ENCODE data around the gene PIEZO1.

DNA sequence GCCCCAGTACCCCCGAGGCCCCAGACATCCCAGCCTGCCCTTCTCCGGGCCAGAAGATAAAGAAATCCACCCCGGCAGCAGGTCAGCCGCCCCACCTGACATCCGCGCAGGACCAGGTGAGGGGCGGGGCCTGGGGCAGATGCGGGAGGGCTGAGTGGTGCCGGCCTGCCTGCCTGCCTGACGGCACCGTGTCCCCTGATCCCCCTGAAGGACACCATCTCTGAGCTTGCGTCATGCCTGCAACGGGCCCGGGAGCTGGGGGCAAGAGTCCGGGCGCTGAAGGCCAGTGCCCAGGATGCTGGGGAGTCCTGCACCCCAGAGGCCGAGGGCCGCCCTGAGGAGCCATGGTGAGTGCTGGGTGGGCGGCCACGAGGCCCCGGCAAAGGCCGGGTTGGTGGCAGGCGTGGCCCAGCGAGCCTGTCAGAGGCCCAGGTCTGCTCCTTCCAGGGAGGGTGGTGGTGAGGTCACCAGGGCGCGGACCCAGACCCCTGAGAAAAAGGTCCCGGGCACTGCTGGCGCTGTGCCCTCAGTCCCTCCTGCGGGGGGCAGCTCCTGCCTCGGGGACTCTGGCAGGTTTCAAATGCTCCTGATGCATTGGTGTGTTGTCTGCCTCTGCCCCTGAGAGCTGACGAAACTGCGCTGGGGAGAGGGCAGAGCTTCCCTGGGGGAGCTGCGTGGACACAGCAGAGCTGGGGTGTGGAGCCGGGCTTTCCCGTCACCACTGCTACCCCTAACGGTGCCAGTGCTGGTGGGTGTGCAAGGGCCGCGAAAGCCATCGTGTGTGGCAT, 19.7 kb upstream of the PIEZO1 start:
- TF ChIP-seq, protein P1, sequence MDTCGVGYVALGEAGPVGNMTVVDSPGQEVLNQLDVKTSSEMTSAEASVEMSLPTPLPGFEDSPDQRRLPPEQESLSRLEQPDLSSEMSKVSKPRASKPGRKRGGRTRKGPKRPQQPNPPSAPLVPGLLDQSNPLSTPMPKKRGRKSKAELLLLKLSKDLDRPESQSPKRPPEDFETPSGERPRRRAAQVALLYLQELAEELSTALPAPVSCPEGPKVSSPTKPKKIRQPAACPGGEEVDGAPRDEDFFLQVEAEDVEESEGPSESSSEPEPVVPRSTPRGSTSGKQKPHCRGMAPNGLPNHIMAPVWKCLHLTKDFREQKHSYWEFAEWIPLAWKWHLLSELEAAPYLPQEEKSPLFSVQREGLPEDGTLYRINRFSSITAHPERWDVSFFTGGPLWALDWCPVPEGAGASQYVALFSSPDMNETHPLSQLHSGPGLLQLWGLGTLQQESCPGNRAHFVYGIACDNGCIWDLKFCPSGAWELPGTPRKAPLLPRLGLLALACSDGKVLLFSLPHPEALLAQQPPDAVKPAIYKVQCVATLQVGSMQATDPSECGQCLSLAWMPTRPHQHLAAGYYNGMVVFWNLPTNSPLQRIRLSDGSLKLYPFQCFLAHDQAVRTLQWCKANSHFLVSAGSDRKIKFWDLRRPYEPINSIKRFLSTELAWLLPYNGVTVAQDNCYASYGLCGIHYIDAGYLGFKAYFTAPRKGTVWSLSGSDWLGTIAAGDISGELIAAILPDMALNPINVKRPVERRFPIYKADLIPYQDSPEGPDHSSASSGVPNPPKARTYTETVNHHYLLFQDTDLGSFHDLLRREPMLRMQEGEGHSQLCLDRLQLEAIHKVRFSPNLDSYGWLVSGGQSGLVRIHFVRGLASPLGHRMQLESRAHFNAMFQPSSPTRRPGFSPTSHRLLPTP (IDR thresholded peaks at IDR 0.05; ENCODE audit: borderline replicate concordance, extremely low read depth, insufficient read length) = no peak
- TF ChIP-seq TCF7L2 (IDR thresholded peaks at IDR 0.05; ENCODE audit: low read depth, low read length) (no peak), HDAC2 (IDR thresholded peaks at IDR 0.05) (no peak), SMARCA4 (IDR thresholded peaks at IDR 0.05) (no peak)
- TF ChIP-seq, protein P2, sequence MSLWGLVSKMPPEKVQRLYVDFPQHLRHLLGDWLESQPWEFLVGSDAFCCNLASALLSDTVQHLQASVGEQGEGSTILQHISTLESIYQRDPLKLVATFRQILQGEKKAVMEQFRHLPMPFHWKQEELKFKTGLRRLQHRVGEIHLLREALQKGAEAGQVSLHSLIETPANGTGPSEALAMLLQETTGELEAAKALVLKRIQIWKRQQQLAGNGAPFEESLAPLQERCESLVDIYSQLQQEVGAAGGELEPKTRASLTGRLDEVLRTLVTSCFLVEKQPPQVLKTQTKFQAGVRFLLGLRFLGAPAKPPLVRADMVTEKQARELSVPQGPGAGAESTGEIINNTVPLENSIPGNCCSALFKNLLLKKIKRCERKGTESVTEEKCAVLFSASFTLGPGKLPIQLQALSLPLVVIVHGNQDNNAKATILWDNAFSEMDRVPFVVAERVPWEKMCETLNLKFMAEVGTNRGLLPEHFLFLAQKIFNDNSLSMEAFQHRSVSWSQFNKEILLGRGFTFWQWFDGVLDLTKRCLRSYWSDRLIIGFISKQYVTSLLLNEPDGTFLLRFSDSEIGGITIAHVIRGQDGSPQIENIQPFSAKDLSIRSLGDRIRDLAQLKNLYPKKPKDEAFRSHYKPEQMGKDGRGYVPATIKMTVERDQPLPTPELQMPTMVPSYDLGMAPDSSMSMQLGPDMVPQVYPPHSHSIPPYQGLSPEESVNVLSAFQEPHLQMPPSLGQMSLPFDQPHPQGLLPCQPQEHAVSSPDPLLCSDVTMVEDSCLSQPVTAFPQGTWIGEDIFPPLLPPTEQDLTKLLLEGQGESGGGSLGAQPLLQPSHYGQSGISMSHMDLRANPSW (CRISPR knock-in tag; IDR thresholded peaks at IDR 0.05) = no peak
